DMS153 treated with DMSO at 0.1 percent for 48 hours (cell line): Measurements from ENCODE around the gene MYH11.
"Not testable (repeated sequence)": the region's sequence is repeated elsewhere in the genome, so short reads cannot be mapped to it uniquely, and the experiment has no call there.

ENCODE experiments used
- DNase-seq: peaks from one replicate; lab custom pipeline; 2025; ENCODE audit not compliant: unreplicated experiment; lab: John Stamatoyannopoulos, UW

MYH11 gene

DNA sequence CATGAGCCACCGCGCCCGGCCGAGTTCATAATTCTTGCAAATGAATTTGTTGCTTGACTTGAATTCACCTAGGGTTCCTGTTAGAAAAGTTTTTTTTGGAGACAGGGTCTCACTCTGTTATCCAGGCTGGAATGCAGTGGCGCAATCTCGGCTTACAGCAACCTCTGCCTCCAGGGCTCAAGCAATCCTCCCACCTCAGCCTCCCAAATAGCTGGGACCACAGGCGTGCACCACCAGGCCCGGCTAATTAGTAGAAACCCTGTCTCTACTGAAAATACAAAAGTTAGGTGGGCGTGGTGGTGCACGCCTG lies 99.8 kb downstream of the MYH11 start:
- DNase-seq: no peak

DNA sequence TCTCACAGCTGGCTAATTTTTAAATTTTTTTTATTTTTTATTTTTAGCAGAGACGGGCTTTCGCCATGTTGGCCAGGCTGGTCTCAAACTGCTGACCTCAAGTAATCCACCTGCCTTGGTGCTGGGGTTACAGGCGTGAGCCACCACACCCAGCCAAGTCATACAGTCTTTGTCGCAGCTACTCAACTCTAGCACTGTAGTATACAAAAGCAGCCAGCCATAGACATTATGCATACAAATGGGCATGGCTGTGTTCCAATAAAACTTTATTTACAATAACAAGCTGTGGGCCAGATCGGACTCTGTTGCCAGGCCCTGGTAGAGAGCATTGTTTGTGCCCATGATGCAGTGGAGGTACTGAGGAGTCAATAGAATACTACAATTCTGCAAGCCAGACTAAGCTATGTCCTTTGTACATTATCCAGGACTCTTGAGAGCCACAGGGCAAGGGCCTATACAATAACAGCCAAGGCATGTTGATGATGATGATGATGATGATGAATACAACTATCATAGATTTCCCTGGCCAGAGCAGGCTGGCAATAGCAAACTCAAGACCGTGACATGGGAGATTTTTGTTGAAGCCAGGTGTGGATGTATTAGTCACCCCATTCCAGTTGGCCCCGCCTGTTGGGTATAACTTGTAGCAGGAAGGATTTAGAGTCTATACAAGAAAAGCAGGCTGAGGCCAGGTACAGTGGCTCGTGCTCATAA lies 101.8 kb downstream of the MYH11 start:
- DNase-seq: no peak

DNA sequence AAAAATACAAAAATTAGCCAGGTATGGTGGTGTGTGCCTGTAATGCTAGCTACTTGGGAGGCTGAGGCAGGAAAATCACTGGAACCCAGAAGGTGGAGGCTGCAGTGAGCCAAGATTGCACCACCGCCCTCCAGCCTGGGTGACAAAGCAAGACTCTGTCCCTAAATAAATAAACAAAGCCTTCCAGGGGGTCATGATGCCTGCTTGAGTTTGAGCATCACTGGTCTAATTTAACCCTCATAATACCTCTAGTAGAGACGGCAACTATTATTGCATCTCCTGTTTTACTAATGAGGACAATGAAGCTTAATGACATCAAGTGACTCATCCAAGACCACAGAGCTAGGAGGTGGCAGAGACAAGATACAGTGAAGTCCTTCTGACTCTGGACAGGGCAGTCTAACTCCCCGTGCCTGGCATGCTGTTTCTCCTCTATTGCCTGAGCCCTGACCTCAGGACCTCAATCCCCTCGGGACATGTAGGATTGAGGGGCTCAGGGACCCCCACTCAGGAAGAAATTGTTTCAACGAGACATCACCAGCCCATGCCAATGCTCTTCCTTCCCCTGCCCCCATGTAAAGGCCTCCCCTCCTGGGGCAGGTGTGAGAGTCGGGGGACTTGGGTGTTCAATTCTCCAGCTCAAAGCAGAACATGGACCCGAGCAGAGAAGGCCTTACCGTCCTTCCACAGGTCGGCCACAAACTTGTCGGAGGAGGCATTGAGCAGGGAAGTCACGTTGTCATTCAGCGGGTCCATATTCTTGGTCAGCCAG lies 103.9 kb downstream of the MYH11 start:
- DNase-seq: no peak

GRCh38 chr16:15751940-15752339 lies 104.9 kb downstream of the MYH11 start:
- DNase-seq: no peak

- no peak for DNase-seq
These were observed 106.8 kb downstream of the MYH11 start for GRCh38 chr16:15749985-15750384.

DNA sequence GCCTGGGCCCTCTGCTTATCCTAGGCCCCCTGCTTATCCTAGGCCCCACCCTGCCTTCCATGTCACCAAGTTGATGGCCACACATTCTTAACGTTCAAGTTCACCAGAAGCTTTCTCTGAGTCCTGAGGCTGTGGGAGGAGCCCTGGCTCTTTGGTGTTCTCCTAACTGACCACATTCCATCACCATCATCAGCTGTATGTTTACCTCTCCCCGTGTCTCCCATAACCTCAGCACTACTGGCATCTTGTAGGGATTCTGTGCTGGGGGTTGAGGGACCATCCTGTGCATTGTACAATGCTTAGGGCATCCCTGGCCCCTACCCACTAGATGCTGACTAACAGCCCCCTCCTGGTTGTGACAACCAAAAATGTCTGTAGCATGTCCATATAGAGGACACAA lies 107.5 kb downstream of the MYH11 start:
- DNase-seq: no peak

GRCh38 chr16:15748654-15749053 lies 108.2 kb downstream of the MYH11 start:
- no peak for DNase-seq

DNA sequence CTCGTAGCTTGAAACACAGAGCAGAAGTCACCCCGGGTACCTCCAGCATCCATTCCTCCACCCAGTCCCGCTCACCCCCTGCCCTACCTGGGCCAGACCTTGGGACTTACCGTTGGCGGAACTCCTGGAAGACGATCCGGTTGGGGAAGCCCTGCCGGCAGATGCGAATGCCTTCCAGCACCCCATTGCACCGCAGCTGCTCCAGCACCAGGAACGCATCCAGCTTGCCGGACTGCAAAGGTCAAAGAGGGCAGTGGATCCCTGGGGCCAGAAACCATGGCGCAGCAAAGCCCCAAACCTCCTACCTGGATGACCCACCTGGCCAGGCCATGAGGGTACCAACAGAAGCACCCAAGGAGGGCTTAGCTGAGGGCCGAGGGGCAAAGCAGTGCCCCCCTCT lies 108.9 kb downstream of the MYH11 start:
- no peak for DNase-seq

GRCh38 chr16:15746332-15746731 lies 110.5 kb downstream of the MYH11 start:
- no peak for DNase-seq

DNA sequence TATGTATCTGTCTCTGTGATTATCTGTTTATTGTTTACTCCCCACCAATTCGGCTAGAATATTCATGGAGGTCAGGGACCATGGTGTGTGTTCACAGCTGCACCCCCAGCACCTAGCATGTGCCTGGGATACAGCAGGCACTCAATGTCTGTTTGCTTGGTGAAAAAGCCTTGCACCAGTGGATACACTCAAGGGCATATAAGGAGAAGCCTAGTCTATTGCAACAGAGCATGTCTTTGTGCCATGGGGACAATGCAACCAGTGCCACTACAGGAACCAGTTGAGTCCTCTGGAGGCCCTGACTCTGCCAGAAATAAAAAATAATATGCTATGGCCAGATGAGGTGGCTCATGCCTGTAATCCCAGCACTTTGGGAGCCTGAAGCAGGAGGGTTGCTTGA lies 113.2 kb downstream of the MYH11 start:
- DNase-seq: no peak

DNA sequence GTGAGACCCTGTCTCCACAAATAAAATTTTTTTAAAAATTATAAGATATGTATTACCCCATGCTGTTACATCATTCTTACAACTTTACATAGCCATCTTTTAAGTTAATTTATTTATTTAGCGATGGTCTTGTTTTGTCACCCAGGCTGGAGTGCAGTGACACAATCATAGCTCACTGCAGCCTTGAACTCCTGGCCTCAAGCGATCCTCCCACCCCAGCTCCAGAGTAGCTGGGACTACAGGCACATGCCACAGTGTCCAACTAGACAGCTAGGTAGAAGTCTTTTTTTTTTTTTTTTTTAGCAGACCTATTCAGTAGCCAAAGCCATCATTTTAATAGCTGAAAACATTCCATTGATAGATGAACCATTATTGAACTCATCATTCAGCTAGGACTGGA lies 114.1 kb downstream of the MYH11 start:
- no peak for DNase-seq

- DNase-seq: no peak
These were observed 115.5 kb downstream of the MYH11 start for GRCh38 chr16:15741207-15741871.

GRCh38 chr16:15739950-15740349 lies 116.9 kb downstream of the MYH11 start:
- no peak for DNase-seq

- DNase-seq: no peak
These were observed 117.4 kb downstream of the MYH11 start for GRCh38 chr16:15739464-15739863.

- DNase-seq: no peak
These were observed 119.6 kb downstream of the MYH11 start for GRCh38 chr16:15737140-15737644.

- DNase-seq: no peak
These were observed 120.3 kb downstream of the MYH11 start for GRCh38 chr16:15736529-15736928.

GRCh38 chr16:15735610-15736009 lies 121.2 kb downstream of the MYH11 start:
- no peak for DNase-seq

GRCh38 chr16:15732416-15732815 lies 124.4 kb downstream of the MYH11 start:
- no peak for DNase-seq

DNA sequence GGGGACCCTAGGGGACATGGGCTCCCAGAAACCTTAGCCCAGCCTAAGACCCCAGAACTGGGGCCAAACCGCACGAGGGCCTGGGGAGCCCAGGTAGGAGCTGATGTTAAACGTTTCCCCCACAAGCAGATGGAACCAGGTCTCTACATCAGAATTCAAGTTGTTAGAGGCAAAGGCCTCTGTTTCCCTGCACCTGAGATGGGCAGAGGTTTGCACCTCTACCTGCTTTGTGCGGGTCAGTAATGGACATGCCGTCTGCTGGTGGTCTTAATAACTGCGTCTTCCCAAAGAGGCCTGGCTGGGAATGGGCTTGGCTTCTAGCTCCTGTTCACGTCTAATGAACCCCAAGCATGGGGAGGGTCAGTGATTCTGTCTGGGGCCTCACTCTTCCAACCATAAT lies 127.7 kb downstream of the MYH11 start:
- no peak for DNase-seq

GRCh38 chr16:15727697-15728096 lies 129.1 kb downstream of the MYH11 start:
- DNase-seq: not testable (repeated sequence)

GRCh38 chr16:15726715-15727114 lies 130.1 kb downstream of the MYH11 start:
- no peak for DNase-seq

- DNase-seq: no peak
These were observed 131.1 kb downstream of the MYH11 start for GRCh38 chr16:15725641-15726240.
